HG02938 (cell line): ENCODE results near the gene PLEK.
"Not testable (repeated sequence)": the region's sequence is repeated elsewhere in the genome, so short reads cannot be mapped to it uniquely, and the experiment has no call there.

Experiments
- ATAC-seq: cut with Tn5 transposase; IDR thresholded peaks from one replicate; pipeline ENCODE4 v1.9.1; 2021; ENCODE audit warnings: mild to moderate bottlenecking, moderate library complexity; ENCODE audit not compliant: unreplicated experiment

PLEK gene

GRCh38 chr2:68352651-68353391 lies 12.3 kb upstream of the PLEK start:
- ATAC-seq, result no peak

DNA sequence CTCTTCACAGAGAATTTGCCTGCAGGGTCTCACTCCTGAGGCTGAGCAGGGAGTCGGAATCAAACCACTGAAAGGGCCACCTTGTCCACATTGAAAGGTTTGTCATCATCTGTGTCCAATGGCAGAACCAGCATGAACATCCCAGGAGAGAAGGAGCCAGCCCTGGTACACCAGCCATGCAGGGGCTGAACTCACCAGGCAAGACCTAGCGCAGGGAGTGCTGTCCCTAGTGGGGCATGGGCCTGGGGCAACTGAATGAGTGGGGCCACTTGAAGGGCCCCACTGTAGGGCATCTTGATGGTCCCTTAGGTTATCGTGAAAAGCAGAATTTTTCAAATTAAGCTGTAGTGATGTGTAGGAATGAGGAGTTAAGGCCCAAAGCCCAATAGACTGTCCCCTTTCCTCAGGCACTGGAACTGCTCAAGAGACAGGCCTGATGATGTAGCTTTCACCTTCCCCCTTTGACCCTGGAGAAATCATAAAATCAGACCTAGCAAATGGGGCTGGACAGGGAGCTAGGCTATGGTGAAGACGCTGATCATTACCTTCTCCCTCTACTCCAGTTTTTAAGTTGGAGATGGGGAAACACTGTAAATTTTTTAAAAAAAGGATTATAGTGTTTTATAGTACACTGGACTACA lies 8.4 kb upstream of the PLEK start:
- no peak for ATAC-seq

GRCh38 chr2:68357605-68358337 lies 7.3 kb upstream of the PLEK start:
- peak; percentile 47 for ATAC-seq

DNA sequence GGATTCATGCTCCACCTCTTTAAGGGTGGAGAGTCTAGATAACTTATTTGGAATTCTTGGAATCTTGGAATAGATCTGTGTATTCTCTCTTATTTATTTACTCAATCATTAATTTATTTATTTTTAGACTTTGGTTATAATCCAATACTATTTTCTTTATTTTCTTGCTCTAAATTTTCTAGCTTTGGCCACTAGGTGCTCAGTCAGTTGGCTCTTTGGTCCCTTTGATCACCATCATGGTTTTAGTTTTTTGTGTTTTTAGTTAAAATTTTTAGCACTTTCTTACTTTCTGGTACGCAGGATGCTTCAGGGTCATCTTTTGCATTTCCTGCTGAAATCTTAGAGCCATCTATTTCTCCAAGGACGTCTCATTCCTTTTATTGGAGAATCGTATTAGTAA lies 5.2 kb upstream of the PLEK start:
- no peak for ATAC-seq

DNA sequence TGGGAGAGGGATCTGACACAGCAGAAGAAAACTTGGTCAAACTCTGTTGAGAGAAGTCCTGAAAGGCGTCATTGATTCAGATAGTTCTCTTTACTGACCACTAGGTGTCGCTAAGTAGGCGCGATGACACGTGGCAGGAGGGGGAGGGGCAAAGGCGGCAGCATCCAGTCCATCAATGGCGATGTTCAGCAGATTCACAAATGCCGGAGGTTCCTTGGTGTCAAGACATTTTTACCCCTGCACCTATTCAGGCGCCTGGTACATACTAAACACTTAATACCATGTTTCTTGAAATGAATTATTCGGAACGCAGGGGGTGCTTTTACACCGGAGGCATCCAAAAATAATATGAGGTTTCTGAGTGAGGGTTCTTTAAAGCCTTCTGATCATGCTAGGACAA lies 3.0 kb upstream of the PLEK start:
- ATAC-seq, result peak; percentile 55

GRCh38 chr2:68362749-68363148 lies 2.3 kb upstream of the PLEK start:
- no peak for ATAC-seq

DNA sequence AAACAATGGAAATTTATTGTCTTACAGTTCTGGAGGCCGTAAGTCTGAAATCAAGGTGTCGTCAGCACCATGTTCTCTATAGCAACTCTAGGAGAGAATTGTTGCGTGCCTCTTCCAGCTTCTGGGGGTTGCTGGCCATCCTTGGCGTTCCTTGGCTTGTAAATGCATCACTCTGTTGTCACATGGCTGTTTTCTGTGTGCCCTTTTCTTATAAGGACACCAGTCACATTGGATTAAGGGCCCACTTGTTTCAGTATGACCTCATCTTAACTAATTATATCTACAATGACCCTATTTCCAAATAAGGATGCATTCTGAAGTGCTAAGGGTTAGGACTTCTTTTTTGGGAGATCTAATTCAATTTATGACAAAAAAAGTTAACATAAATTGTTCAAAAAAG lies 1.4 kb upstream of the PLEK start:
- no peak for ATAC-seq

DNA sequence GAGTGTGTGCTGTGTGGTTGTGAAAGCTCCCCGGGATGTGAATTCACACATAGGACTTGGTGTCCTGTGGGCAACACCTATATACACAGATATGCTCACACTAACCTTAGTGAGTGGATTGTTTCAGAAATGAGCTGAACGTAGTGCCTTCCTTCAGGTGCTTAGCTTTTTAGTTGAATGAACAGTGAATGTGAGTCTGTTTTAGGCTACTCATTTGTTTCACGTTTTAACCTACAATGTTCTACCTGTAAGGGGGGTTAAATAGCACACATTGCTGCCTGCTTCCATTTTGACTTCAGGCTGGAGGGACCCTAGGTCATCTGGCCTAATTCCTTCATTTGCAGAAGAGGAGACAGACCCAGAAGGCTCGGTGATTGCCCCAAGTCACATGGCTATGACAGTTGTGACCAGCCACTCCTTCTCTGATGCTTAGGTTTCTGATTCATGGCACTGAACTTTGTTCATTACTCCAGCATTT lies 1.0 kb downstream of the PLEK start:
- ATAC-seq, result peak; percentile 36

DNA sequence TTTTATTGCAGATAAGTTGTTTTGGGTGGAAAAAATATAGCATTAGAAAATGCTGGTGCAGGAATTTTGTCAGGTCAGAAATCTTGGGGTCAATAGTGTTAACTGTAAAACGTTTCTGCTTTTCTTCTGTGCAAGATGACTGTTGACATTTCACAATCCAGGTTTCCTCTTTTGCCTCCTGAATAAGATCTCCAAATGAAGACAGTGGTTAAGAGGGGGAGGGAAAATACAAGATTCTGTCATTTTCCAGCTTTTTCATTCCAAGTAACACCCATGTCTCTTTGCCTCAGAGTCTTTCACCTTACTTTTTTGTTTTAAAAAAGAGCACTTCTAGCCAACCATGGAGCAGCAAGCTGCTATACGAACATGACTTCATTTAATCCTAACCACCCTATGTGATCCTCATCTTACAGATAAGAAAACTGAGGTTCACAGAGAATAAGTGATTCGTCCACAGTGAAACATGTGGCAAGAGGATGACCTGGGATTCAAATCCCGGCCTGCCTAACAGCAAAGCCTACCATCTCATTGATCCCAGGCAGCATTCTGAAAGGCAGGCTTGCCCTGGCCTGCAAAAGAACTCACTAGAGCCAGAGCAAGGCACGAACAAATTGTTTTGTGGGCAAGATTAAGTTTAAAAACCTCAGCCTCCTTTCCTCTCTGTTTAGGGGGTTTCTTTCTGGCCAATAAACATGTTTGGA lies 3.0 kb downstream of the PLEK start:
- no peak for ATAC-seq

DNA sequence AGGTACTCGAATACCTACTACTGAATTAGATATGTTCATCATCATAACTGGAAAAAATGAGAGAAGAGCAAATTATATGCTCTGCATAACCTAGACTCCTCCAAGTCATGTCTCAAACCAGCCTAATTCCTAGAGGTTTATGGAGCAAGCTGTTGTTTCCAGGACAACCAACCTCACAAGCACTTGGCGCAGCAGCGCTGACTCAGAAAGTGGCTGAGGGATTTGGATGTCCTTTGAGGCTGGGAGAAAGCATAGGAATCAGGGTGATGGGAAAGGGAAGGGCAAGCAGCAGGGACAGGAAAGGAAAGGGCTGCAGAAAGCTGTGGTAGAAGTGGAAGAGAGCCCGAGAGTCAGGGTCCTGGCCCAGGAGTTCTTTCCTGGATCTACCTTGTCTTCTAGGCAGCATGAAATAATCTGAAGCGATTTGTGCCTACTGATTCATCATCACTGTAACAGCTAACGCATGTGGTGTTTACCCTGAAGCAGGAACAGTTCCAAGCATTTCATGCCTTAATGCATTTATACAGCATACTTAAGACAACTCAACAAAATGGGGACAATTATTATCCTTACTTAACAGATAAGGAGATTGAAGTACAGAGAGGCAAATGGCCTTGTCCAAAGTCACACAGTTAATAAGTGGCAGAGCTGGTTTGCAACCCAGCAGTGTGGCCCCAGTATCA lies 3.7 kb downstream of the PLEK start:
- ATAC-seq, result no peak

- ATAC-seq, result no peak
These were observed 4.3 kb downstream of the PLEK start for GRCh38 chr2:68369337-68369734.

GRCh38 chr2:68371138-68371537 lies 6.1 kb downstream of the PLEK start:
- ATAC-seq, result no peak

GRCh38 chr2:68371581-68371980 lies 6.5 kb downstream of the PLEK start:
- ATAC-seq, result no peak

GRCh38 chr2:68372485-68372884 lies 7.4 kb downstream of the PLEK start:
- ATAC-seq, result no peak

- ATAC-seq, result no peak
These were observed 9.1 kb downstream of the PLEK start for GRCh38 chr2:68374184-68374583.

DNA sequence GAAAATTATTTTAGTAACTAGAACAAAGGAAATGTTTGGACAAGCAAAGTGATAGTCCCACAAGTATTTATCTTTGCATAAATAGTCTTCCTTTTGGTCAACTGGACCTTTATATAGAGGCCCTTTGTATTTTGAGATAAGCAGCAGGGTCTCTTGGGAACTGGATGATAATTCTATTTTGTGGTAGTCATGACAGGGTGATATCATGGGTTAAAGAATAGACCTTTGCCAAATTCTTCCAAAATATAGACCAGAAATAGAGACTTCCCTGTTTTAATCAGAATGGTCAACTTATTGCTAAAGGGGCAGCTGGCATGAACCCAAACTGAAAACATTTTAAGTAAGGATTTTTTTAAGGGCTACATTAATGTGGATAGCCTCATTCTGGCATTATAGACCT lies 10.5 kb downstream of the PLEK start:
- no peak for ATAC-seq

- ATAC-seq, result no peak
These were observed 12.2 kb downstream of the PLEK start for GRCh38 chr2:68377137-68377780.

DNA sequence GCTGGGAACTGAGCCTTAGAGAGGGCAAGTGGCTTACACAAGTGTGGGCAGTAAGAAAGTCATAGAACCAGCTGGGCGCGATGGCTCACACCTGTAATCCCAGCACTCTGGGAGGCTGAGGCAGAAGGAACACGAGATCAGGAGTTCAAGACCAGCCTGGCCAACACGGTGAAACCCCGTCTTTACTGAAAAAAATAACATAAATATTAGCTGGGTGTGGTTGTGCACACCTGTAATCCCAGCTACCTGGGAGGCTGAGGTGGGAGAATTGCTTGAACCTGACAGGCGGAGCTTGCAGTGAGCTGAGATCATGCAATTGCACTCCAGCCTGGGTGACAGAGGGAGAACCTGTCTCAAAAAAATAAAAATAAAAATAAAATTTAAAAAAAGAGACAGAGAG lies 13.7 kb downstream of the PLEK start:
- not testable (repeated sequence) for ATAC-seq

DNA sequence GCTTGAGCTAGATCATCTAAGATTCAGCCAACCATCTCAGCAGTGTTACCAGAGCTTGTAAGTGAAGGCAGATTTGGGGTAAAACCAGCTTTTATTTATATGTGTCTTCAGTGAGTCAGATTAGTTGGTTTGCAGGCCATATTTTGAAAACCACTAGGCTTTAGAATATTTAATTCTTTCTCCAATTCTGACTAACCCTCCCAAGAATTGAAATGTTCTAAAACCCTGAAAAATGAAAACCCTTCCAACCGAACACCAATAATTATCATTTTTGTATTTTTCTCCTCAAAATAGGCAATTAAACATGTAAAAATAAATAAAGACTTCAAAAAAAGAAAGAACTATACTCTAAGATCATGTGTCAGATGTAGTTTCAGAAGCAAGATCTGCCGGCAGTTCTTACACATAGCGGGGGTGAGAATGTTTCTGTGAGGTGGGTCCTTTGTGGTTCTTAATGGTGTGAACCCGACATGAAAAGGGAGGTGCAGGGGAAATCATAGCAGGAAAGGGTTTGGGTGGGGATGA lies 14.2 kb downstream of the PLEK start:
- peak; percentile 50 for ATAC-seq

GRCh38 chr2:68383778-68384177 lies 18.7 kb downstream of the PLEK start:
- no peak for ATAC-seq
